HCT116 (cell line): Measurements from ENCODE around the gene SEPTIN8. TPM values are rescaled to one million over a fixed set of nuclear protein-coding genes. Genes with fewer than 3 reads are reported as not detected.

Experiments
- ATAC-seq: fragments of 200-7000 bp; cut with Tn5 transposase; 2 replicates; pipeline ENCODE4 v1.9.1; 2020; ENCODE audit warnings: mild to moderate bottlenecking, moderate library complexity
- BruUV-seq: library from RNA; stranded (reverse); fragments of 400-500 nt; replicated peaks from 2 replicates; lab custom pipeline; 2021; lab: Mats Ljungman, UMichigan
- CTCF ChIA-PET: fragments of 300-600 bp; sonication (Branson Sonifier 250); formaldehyde crosslinking; loops from one replicate; lab custom pipeline; 2021; ENCODE audit warnings: antibody characterized with exemption; lab: Charles Lee
- POLR2A ChIA-PET: fragments of 300-600, 350-600 bp; sonication (Branson Sonifier 250); formaldehyde crosslinking; loops from one replicate; lab custom pipeline; 2021; ENCODE audit warnings: antibody characterized with exemption; lab: Charles Lee
- RAD21 ChIA-PET, 2 experiments: fragments of 300-600 bp; sonication (Branson Sonifier 250); formaldehyde crosslinking; loops; one replicate each; lab custom pipeline; 2023; ENCODE audit warnings: low total read pairs in 2 of 2; ENCODE audit not compliant: uncharacterized antibody in 2 of 2, unreplicated experiment in 2 of 2, low non-redundant PET in 1 of 2; lab: Charles Lee
- DNase-seq: peaks from one replicate; pipeline ENCODE4 v3.0.0-alpha.2; 2010; ENCODE audit warnings: low read depth, low spot score
- H2AFZ ChIP-seq: fragments of 200-600 bp; shearing (Covaris generic), sonication (generic); 2 replicates; pipeline ENCODE4 v1.6.1; 2017; ENCODE audit warnings: low read depth, mixed run types, mixed read lengths, antibody characterized with exemption, low read length; ENCODE audit not compliant: poor library complexity, severe bottlenecking
- H3K27ac ChIP-seq: 2 replicates; pipeline ENCODE4 v1.5.1; 2012; ENCODE audit warnings: low read depth, low read length
- H3K27me3 ChIP-seq: fragments of 200-600 bp; sonication (generic); 2 replicates; pipeline ENCODE4 v1.6.1; 2016; ENCODE audit warnings: mixed run types, low read length, mixed read lengths; ENCODE audit not compliant: insufficient read depth
- H3K36me3 ChIP-seq, 2 experiments: fragments of 200-500 bp in 1 of 2; fragments of 200-600 bp in 1 of 2; sonication (Bioruptor generic) in 1 of 2; sonication (generic) in 1 of 2; 2 replicates each; pipeline versions ENCODE4 v1.5.1 to v1.6.1; 2014 to 2016; ENCODE audit warnings: low read length in 2 of 2, inconsistent platforms in 1 of 2, mixed read lengths in 1 of 2, mixed run types in 1 of 2; ENCODE audit not compliant: insufficient read depth in 2 of 2, control insufficient read depth in 1 of 2
- H3K4me1 ChIP-seq, 2 experiments: fragments of 200-600 bp in 1 of 2; sonication (generic) in 1 of 2; 2 replicates each; pipeline versions ENCODE4 v1.5.1 to v1.6.1; 2012 to 2017; ENCODE audit warnings: low read length in 2 of 2, inconsistent platforms in 1 of 2, mild to moderate bottlenecking in 1 of 2, mixed read lengths in 1 of 2, mixed run types in 1 of 2, moderate library complexity in 1 of 2; ENCODE audit not compliant: insufficient read depth in 2 of 2, control insufficient read depth in 1 of 2
- H3K4me2 ChIP-seq: fragments of 200-600 bp; sonication (generic); 2 replicates; pipeline ENCODE4 v1.6.1; 2017; ENCODE audit warnings: mixed run types, low read length, mixed read lengths
- H3K4me3 ChIP-seq, 2 experiments: fragments of 200-600 bp in 1 of 2; sonication (generic) in 1 of 2; replicated peaks in 1 of 2; 2 replicates each; pipeline ENCODE4 v1.5.1; 2011 to 2016; ENCODE audit warnings: low read length in 2 of 2, control low read depth in 1 of 2, low read depth in 1 of 2, mild to moderate bottlenecking in 1 of 2, mixed read lengths in 1 of 2, mixed run types in 1 of 2
- H3K79me2 ChIP-seq: fragments of 200-600 bp; sonication (generic); 2 replicates; pipeline ENCODE4 v1.6.1; 2017; ENCODE audit warnings: mild to moderate bottlenecking, mixed run types, low read length, moderate library complexity, mixed read lengths; ENCODE audit not compliant: insufficient read depth
- H3K9ac ChIP-seq: fragments of 200-600 bp; sonication (generic); 2 replicates; pipeline ENCODE4 v1.6.1; 2016; ENCODE audit warnings: low read length, mixed read lengths
- H3K9me2 ChIP-seq: fragments of 200-600 bp; sonication (generic), shearing (Covaris generic); 2 replicates; pipeline ENCODE4 v1.6.1; 2017; ENCODE audit warnings: mixed run types, mild to moderate bottlenecking, moderate library complexity; ENCODE audit not compliant: insufficient read depth
- H3K9me3 ChIP-seq, 2 experiments: fragments of 200-500 bp in 1 of 2; fragments of 200-600 bp in 1 of 2; sonication (Bioruptor generic) in 1 of 2; sonication (generic) in 1 of 2; 2 replicates each; pipeline ENCODE4 v1.6.1; 2014 to 2017; ENCODE audit warnings: low read length in 2 of 2, mixed read lengths in 2 of 2, inconsistent platforms in 1 of 2, low read depth in 1 of 2, mild to moderate bottlenecking in 1 of 2, mixed run types in 1 of 2, moderate library complexity in 1 of 2; ENCODE audit not compliant: control insufficient read depth in 1 of 2, insufficient read depth in 1 of 2
- H4K20me1 ChIP-seq: fragments of 200-600 bp; sonication (generic), shearing (Covaris generic); 2 replicates; pipeline ENCODE4 v1.6.1; 2017; ENCODE audit warnings: mixed run types, mild to moderate bottlenecking, moderate library complexity; ENCODE audit not compliant: insufficient read depth
- ATF3 ChIP-seq: IDR thresholded peaks from 2 replicates; pipeline ENCODE4 v1.6.1; 2012
- CEBPB ChIP-seq: IDR thresholded peaks from 2 replicates; pipeline ENCODE4 v1.6.1; 2012; ENCODE audit warnings: low read depth
- CTCF ChIP-seq, 3 experiments: fragments of 200-600 bp in 1 of 3; sonication (generic) in 1 of 3; IDR thresholded peaks in 2 of 3; conservative IDR thresholded peaks in 1 of 3; 2 replicates each; pipeline ENCODE4 v1.5.1; 2012 to 2017; ENCODE audit warnings: low read depth in 2 of 3, low read length in 2 of 3, antibody characterized with exemption in 1 of 3, borderline replicate concordance in 1 of 3, control low read depth in 1 of 3, mild to moderate bottlenecking in 1 of 3, mixed read lengths in 1 of 3, mixed run types in 1 of 3, moderate library complexity in 1 of 3; ENCODE audit not compliant: insufficient read depth in 1 of 3
- ELF1 ChIP-seq: IDR thresholded peaks from 2 replicates; pipeline ENCODE4 v1.6.1; 2012; ENCODE audit warnings: low read depth, borderline replicate concordance
- EZH2 ChIP-seq: fragments of 200-600 bp; sonication (generic); IDR thresholded peaks from 2 replicates; pipeline ENCODE4 v1.6.1; 2017; ENCODE audit warnings: antibody characterized with exemption, mixed run types
- FOSL1 ChIP-seq: IDR thresholded peaks from 2 replicates; pipeline ENCODE4 v1.6.1; 2012; ENCODE audit warnings: low read depth
- JUND ChIP-seq: IDR thresholded peaks from 2 replicates; pipeline ENCODE4 v1.6.1; 2012
- MAX ChIP-seq: IDR thresholded peaks from 2 replicates; pipeline ENCODE4 v1.6.1; 2012
- POLR2A ChIP-seq: IDR thresholded peaks from 2 replicates; pipeline ENCODE4 v1.7.0; 2011; ENCODE audit warnings: borderline replicate concordance; ENCODE audit not compliant: insufficient read depth, insufficient read length; ENCODE audit errors: extremely low read depth
- POLR2AphosphoS5 ChIP-seq: IDR thresholded peaks from 2 replicates; pipeline ENCODE4 v1.6.1; 2011; ENCODE audit warnings: mild to moderate bottlenecking, low read depth, low read length, moderate library complexity
- REST ChIP-seq: IDR thresholded peaks from 2 replicates; pipeline ENCODE4 v1.6.1; 2012; ENCODE audit warnings: low read depth
- SIN3A ChIP-seq: IDR thresholded peaks from 2 replicates; pipeline ENCODE4 v1.6.1; 2012; ENCODE audit warnings: low read depth
- SP1 ChIP-seq: IDR thresholded peaks from 2 replicates; pipeline ENCODE4 v1.6.1; 2012; ENCODE audit warnings: low read depth
- SRF ChIP-seq: IDR thresholded peaks from 2 replicates; pipeline ENCODE4 v1.6.1; 2012; ENCODE audit warnings: low read depth
- TCF7L2 ChIP-seq: IDR thresholded peaks from 2 replicates; pipeline ENCODE4 v1.7.0; 2011; ENCODE audit warnings: borderline replicate concordance, inconsistent platforms; ENCODE audit not compliant: insufficient read depth, insufficient read length; ENCODE audit errors: extremely low read depth
- YY1 ChIP-seq: IDR thresholded peaks from 2 replicates; pipeline ENCODE4 v1.6.1; 2011; ENCODE audit warnings: low read length, low read depth, moderate library complexity, mild to moderate bottlenecking; ENCODE audit not compliant: insufficient replicate concordance; ENCODE audit errors: extremely low read depth
- ZBTB33 ChIP-seq: IDR thresholded peaks from 2 replicates; pipeline ENCODE4 v1.6.1; 2011; ENCODE audit warnings: mild to moderate bottlenecking, low read length, moderate library complexity; ENCODE audit not compliant: insufficient replicate concordance; ENCODE audit errors: extremely low read depth
- ZNF274 ChIP-seq: fragments of 200-500 bp; sonication (Bioruptor generic); IDR thresholded peaks from 2 replicates; pipeline ENCODE4 v1.6.1; 2014; ENCODE audit warnings: mild to moderate bottlenecking, low read depth, low read length, inconsistent platforms
- intact Hi-C: fragments of 100-400 bp; cut with micrococcal nuclease; formaldehyde crosslinking; loops from 2 replicates; pipeline ENCODE4 v1.10.0; 2022
- total RNA-seq: library from RNA; stranded (reverse); gene quantifications from one replicate; pipeline ENCODE4 v1.2.1, GENCODE V29; 2021; ENCODE audit not compliant: unreplicated experiment

The SEPTIN8 gene
- total RNA-seq, 1 experiment from 2014 or later = 34.6 TPM

- no peak for DNase-seq
- H3K79me2 ChIP-seq = peaks cover 7% of the 10 kb centered on the region; the same call in 1 of the 2 replicates
- no peak overlapping the region for H3K4me2 ChIP-seq
- no peak for ATAC-seq
- H3K9me3 ChIP-seq = no peaks in the 10 kb centered on the region
- RAD21 ChIA-PET = no interaction called here
- no peak overlapping the region for H3K4me3 ChIP-seq
- BruUV-seq = no TSS peak
- H4K20me1 ChIP-seq = no peaks in the 10 kb centered on the region
- H3K9ac ChIP-seq = no peak overlapping the region
- POLR2A ChIA-PET = no interaction called here
- CTCF ChIA-PET = interaction anchor here (0.6 to 1.4 kb wide), 2 partner anchors 55 to 238 kb away, joined by 3 read pairs; no protein-coding TSS in a partner anchor
- intact Hi-C loops = no loop called here
- TF ChIP-seq ATF3 (no peak), POLR2A (no peak), CTCF (IDR thresholded peaks at IDR 0.05 in 2 of 3, conservative IDR thresholded peaks at IDR 0.05 in 1 of 3; ENCODE audit: borderline replicate concordance in 1 of 3, insufficient read depth in 1 of 3, low read depth in 2 of 3, low read length in 2 of 3) (no peak), REST (no peak), EZH2 (no peak), JUND (no peak), CEBPB (no peak), MAX (no peak), YY1 (no peak), SRF (no peak), ZNF274 (no peak), TCF7L2 (no peak), ELF1 (no peak), POLR2AphosphoS5 (no peak), SP1 (no peak), ZBTB33 (no peak), FOSL1 (no peak), SIN3A (no peak)
- H2AFZ ChIP-seq = no peak overlapping the region
- no peaks in the 10 kb centered on the region for H3K4me1 ChIP-seq
- H3K27me3 ChIP-seq = no peaks in the 10 kb centered on the region
- no peaks in the 10 kb centered on the region for H3K9me2 ChIP-seq
- H3K27ac ChIP-seq = no peak overlapping the region
- H3K36me3 ChIP-seq = peaks cover 4 to 5% of the 10 kb centered on the region in 2 experiments; a peak in 2 of 4 replicates
Observed at GRCh38 chr5:132764671-132765238, 12.3 kb downstream of the SEPTIN8 start.
